HepG2 (cell line): ENCODE measurements around the gene CHCHD6. TPM values are rescaled to one million over a fixed set of nuclear protein-coding genes. Genes with fewer than 3 reads are reported as not detected.

Experiments
- ATAC-seq: fragments of 200-7000 bp; cut with Tn5 transposase; 3 replicates; pipeline ENCODE4 v1.9.1; 2020; ENCODE audit warnings: mild to moderate bottlenecking, moderate library complexity
- BruUV-seq: library from RNA; stranded (reverse); fragments of 400-500 nt; replicated peaks from 2 replicates; lab custom pipeline; 2021; lab: Mats Ljungman, UMichigan
- CTCF ChIA-PET: fragments of 300-600 bp; formaldehyde crosslinking; extraction: SDS; loops from one replicate; lab custom pipeline; 2021; ENCODE audit warnings: low total read pairs, inconsistent platforms, low intra/inter-chr PET ratio; lab: Yijun Ruan, JAX
- POLR2A ChIA-PET: fragments of 350-600 bp; sonication (Branson Sonifier 250); formaldehyde crosslinking; loops from one replicate; lab custom pipeline; 2020; ENCODE audit warnings: antibody characterized with exemption, inconsistent platforms; lab: Yijun Ruan, JAX
- DNase-seq: peaks from one replicate; pipeline ENCODE4 v3.0.0-alpha.2; 2015; ENCODE audit warnings: low spot score
- FAIRE-seq: peaks from 3 replicates; lab custom pipeline; 2011; peaks lifted over from hg19 to GRCh38; lab: Jason Lieb, UNC
- H2AFZ ChIP-seq: one replicate; pipeline ENCODE4 v1.6.1; 2011; ENCODE audit warnings: low read length, inconsistent platforms
- H3K27ac ChIP-seq: fragments of 300-600 bp; 3 replicates; pipeline ENCODE4 v1.8.0; 2011; ENCODE audit warnings: mixed run types, mild to moderate bottlenecking, mixed read lengths, low read length, inconsistent platforms; ENCODE audit not compliant: insufficient read depth; ENCODE audit errors: extremely low read length
- H3K27me3 ChIP-seq, 2 experiments: fragments of 200-600 bp in 1 of 2; 2 replicates in 1 of 2; 3 replicates in 1 of 2; pipeline versions ENCODE4 v1.6.0 to v1.8.0; 2011; ENCODE audit warnings: low read length in 2 of 2, mild to moderate bottlenecking in 2 of 2, moderate library complexity in 2 of 2, inconsistent platforms in 1 of 2; ENCODE audit not compliant: insufficient read depth in 2 of 2, control insufficient read depth in 1 of 2
- H3K36me3 ChIP-seq, 2 experiments: fragments of 200-600 bp in 1 of 2; replicated peaks in 1 of 2; 2 replicates in 1 of 2; 3 replicates in 1 of 2; pipeline versions ENCODE4 v1.5.1 to v1.8.0; 2011; ENCODE audit warnings: low read length in 2 of 2, inconsistent platforms in 1 of 2; ENCODE audit not compliant: insufficient read depth in 2 of 2, control insufficient read depth in 1 of 2
- H3K4me1 ChIP-seq: 2 replicates; pipeline ENCODE4 v1.5.1; 2012; ENCODE audit warnings: low read length, inconsistent platforms; ENCODE audit not compliant: insufficient read depth
- H3K4me2 ChIP-seq: 2 replicates; pipeline ENCODE4 v1.6.0; 2011; ENCODE audit warnings: low read depth, low read length, inconsistent platforms
- H3K4me3 ChIP-seq, 3 experiments: fragments of 200-600 bp in 1 of 3; sonication (generic), shearing (Covaris generic) in 1 of 3; replicated peaks in 1 of 3; 2 replicates each; pipeline ENCODE4 v1.5.1; 2011 to 2016; ENCODE audit warnings: low read length in 3 of 3, inconsistent platforms in 2 of 3, low read depth in 2 of 3, mild to moderate bottlenecking in 2 of 3, control low read depth in 1 of 3, mixed read lengths in 1 of 3; ENCODE audit not compliant: insufficient read depth in 1 of 3
- H3K79me2 ChIP-seq: one replicate; pipeline ENCODE4 v1.6.1; 2011; ENCODE audit warnings: low read length, inconsistent platforms; ENCODE audit not compliant: insufficient read depth
- H3K9ac ChIP-seq: 2 replicates; pipeline ENCODE4 v1.6.0; 2011; ENCODE audit warnings: mild to moderate bottlenecking, low read depth, low read length, inconsistent platforms; ENCODE audit not compliant: insufficient read depth
- H3K9me3 ChIP-seq: 2 replicates; pipeline ENCODE4 v1.5.1; 2012; ENCODE audit warnings: mild to moderate bottlenecking, low read length
- H4K20me1 ChIP-seq: 2 replicates; pipeline ENCODE4 v1.6.0; 2011; ENCODE audit warnings: inconsistent platforms, mild to moderate bottlenecking, low read length, moderate library complexity; ENCODE audit not compliant: insufficient read depth
- FOXC1 ChIP-seq: sonication (generic); formaldehyde crosslinking; IDR thresholded peaks from 2 replicates; pipeline ENCODE4 v1.8.0; 2022; ENCODE audit warnings: mild to moderate bottlenecking, missing genetic modification reagents, borderline replicate concordance
- GATAD1 ChIP-seq: IDR thresholded peaks from 2 replicates; pipeline ENCODE4 v1.6.1; 2016; ENCODE audit warnings: missing genetic modification reagents, missing compliant biosample characterization
- PHF5A ChIP-seq: IDR thresholded peaks from one replicate; pipeline ENCODE4 v1.6.1; 2018; ENCODE audit warnings: low read depth, missing genetic modification reagents; ENCODE audit not compliant: unreplicated experiment
- POLR2G ChIP-seq: fragments of 200-400 bp; formaldehyde crosslinking; IDR thresholded peaks from 2 replicates; pipeline ENCODE4 v1.6.1; 2018; ENCODE audit warnings: mild to moderate bottlenecking, low read depth, low read length, moderate library complexity
- TFDP2 ChIP-seq: sonication (generic); formaldehyde crosslinking; IDR thresholded peaks from 2 replicates; pipeline ENCODE4 v1.4.0; 2020; ENCODE audit warnings: missing genetic modification reagents
- THAP11 ChIP-seq: IDR thresholded peaks from 2 replicates; pipeline ENCODE4 v1.6.1; 2016; ENCODE audit warnings: missing biosample characterization, missing genetic modification reagents
- ZHX2 ChIP-seq, 2 experiments: sonication (generic) in 1 of 2; formaldehyde crosslinking in 1 of 2; IDR thresholded peaks; 2 replicates each; pipeline versions ENCODE4 v1.6.1 to v1.9.0; 2014 to 2022; ENCODE audit warnings: antibody characterized with exemption in 1 of 2, borderline replicate concordance in 1 of 2, inconsistent platforms in 1 of 2, low read depth in 1 of 2, missing genetic modification reagents in 1 of 2
- ZNF142 ChIP-seq: sonication (generic); formaldehyde crosslinking; IDR thresholded peaks from 2 replicates; pipeline ENCODE4 v1.4.0; 2020; ENCODE audit warnings: missing genetic modification reagents
- ZNF143 ChIP-seq: sonication (generic); formaldehyde crosslinking; IDR thresholded peaks from 2 replicates; pipeline ENCODE4 v1.4.0; 2020; ENCODE audit warnings: missing genetic modification reagents
- ZNF350 ChIP-seq: sonication (generic); formaldehyde crosslinking; IDR thresholded peaks from 2 replicates; pipeline ENCODE4 v1.4.0; 2020; ENCODE audit warnings: mild to moderate bottlenecking, low read depth, missing genetic modification reagents, borderline replicate concordance
- in situ Hi-C: cut with HindIII; loops from 2 replicates; pipeline ENCODE4 v1.10.0; 2017; ENCODE audit warnings: low pct_unique_long_range_greater_than_20kb; ENCODE audit not compliant: extremely low pct_ligation_motif_present
- intact Hi-C: fragments of 100-400 bp; cut with micrococcal nuclease; formaldehyde crosslinking; loops from one replicate; pipeline ENCODE4 v1.10.0; 2022; ENCODE audit not compliant: unreplicated experiment
- polyA plus RNA-seq, 8 experiments: library from polyadenylated mRNA; depleted of rRNA in 3 of 8; stranded (reverse) in 7 of 8; unstranded in 1 of 8; fragments of >200 nt; fragmentation: Illumina TruSeq in 4 of 8; extraction: Trizol in 4 of 8; gene quantifications; 2 replicates each; pipeline versions ENCODE4 v1.2.1 to v1.2.3, GENCODE V29; 2011 to 2016; ENCODE audit warnings: low read depth in 4 of 8, missing spikeins in 1 of 8, mixed read lengths in 1 of 8; ENCODE audit not compliant: insufficient read depth in 1 of 8
- total RNA-seq, 5 experiments: library from RNA; depleted of rRNA; stranded (reverse); fragments of >200 nt; fragmentation: Illumina TruSeq; extraction: Trizol; gene quantifications; 2 replicates each; pipeline ENCODE4 v1.2.3, GENCODE V29; 2016; ENCODE audit warnings: low read depth in 1 of 5

The CHCHD6 gene
- total and polyA plus RNA-seq, 2 of the 13 experiments (the other 11 are each of a cell fraction or from before 2014, with no cell fraction given): 20.3 to 20.8 TPM

GRCh38 chr3:126918355-126918821 is 214.3 kb downstream of the CHCHD6 start:
- ATAC-seq (no peak), FAIRE-seq (no peak), DNase-seq (no peak)
- no peaks in the 10 kb centered on the region for H4K20me1 ChIP-seq
- H3K4me3 ChIP-seq: no peak overlapping the region
- ChIA-PET CTCF (no interaction called here), POLR2A (no interaction called here)
- no peaks in the 10 kb centered on the region for H3K9me3 ChIP-seq
- no peak overlapping the region for H3K9ac ChIP-seq
- intact Hi-C loops (no loop called here), in situ Hi-C loops (no loop called here)
- no peak overlapping the region for H3K27ac ChIP-seq
- H3K4me2 ChIP-seq: no peak overlapping the region
- no peak overlapping the region for H2AFZ ChIP-seq
- H3K4me1 ChIP-seq: peaks cover 13% of the 10 kb centered on the region
- no peaks in the 10 kb centered on the region for H3K27me3 ChIP-seq
- BruUV-seq: no TSS peak
- H3K36me3 ChIP-seq: peaks cover 0 to 4% of the 10 kb centered on the region in 2 experiments; a peak in 1 of 5 replicates
- H3K79me2 ChIP-seq: no peaks in the 10 kb centered on the region
- no peak for TF ChIP-seq THAP11 (CRISPR knock-in tag)
- TF ChIP-seq ZNF143 (CRISPR knock-in tag): no peak
- no peak for TF ChIP-seq ZHX2 (IDR thresholded peaks at IDR 0.05; ENCODE audit: low read depth)
- TF ChIP-seq ZHX2 (CRISPR knock-in tag; IDR thresholded peaks at IDR 0.05; ENCODE audit: borderline replicate concordance): no peak
- no peak for TF ChIP-seq POLR2G
- no peak for TF ChIP-seq FOXC1
- TF ChIP-seq ZNF142: no peak
- no peak for TF ChIP-seq GATAD1 (CRISPR knock-in tag)
- TF ChIP-seq TFDP2 (CRISPR knock-in tag): no peak
- TF ChIP-seq PHF5A (CRISPR knock-in tag): no peak
- TF ChIP-seq ZNF350: no peak
